ENCODE data around the gene GBE1.
A peak's percentile ranks its signal among the peaks of the same experiment; 100 is the strongest.

Gene GBE1

DNA sequence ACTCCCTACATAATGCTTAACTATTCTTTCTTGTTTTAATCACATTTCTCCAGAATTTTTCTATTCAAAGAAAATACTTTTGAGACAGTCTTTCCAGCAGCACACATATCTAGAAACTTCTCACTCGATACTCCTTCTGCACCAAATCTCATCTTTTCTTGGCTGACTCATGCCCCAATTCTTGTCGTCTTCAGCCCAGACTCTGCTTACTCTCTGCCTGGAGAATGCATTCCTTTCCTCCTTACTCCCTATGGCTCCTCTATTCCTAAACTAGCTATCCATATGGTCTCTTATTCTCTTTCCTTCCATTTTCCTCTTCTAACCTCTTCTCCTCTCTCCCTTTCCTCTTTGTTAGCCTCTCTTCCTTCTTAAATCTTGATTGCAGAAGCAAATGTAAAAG lies 158.7 kb downstream of the GBE1 start:
- TF ChIP-seq, protein P1, sequence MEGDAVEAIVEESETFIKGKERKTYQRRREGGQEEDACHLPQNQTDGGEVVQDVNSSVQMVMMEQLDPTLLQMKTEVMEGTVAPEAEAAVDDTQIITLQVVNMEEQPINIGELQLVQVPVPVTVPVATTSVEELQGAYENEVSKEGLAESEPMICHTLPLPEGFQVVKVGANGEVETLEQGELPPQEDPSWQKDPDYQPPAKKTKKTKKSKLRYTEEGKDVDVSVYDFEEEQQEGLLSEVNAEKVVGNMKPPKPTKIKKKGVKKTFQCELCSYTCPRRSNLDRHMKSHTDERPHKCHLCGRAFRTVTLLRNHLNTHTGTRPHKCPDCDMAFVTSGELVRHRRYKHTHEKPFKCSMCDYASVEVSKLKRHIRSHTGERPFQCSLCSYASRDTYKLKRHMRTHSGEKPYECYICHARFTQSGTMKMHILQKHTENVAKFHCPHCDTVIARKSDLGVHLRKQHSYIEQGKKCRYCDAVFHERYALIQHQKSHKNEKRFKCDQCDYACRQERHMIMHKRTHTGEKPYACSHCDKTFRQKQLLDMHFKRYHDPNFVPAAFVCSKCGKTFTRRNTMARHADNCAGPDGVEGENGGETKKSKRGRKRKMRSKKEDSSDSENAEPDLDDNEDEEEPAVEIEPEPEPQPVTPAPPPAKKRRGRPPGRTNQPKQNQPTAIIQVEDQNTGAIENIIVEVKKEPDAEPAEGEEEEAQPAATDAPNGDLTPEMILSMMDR (IDR thresholded peaks at IDR 0.05; ENCODE audit: low read depth, low read length, missing control alignments) = no peak
- no peak for DNase-seq (ENCODE audit: low read depth)
- H3K4me3 ChIP-seq (ENCODE audit: low read depth, low read length) = no peak overlapping the region

- no peak for DNase-seq (ENCODE audit: low read depth)
- TF ChIP-seq, protein P1 (IDR thresholded peaks at IDR 0.05; ENCODE audit: low read depth, low read length, missing control alignments) = no peak
- no peak overlapping the region for H3K4me3 ChIP-seq (ENCODE audit: low read depth, low read length)
These were observed 159.6 kb downstream of the GBE1 start for GRCh38 chr3:81601707-81602305.

GRCh38 chr3:81592101-81592500 lies 169.3 kb downstream of the GBE1 start:
- H3K4me3 ChIP-seq (ENCODE audit: low read depth, low read length) = no peak overlapping the region
- DNase-seq (ENCODE audit: low read depth) = no peak
- TF ChIP-seq, protein P1 (IDR thresholded peaks at IDR 0.05; ENCODE audit: low read depth, low read length, missing control alignments) = no peak

DNA sequence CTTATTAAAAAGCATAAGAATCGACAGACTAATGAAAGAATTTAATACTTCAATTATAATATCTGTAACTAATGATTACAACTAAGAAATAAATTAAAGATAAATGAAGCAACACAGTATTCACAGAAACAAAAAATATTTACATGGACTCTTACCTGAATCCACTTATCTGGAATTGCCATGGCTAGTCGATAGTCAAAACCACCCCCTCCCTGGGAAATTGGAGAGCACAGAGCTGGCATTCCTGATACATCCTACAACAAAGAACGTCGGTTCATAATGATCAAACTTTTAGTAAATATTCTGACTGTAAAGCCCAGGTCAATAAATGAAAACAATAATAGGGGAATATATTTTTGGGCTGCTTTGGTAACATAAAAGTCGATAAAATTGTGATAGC lies 175.5 kb downstream of the GBE1 start:
- DNase-seq (ENCODE audit: low read depth) = no peak
- no peak overlapping the region for H3K4me3 ChIP-seq (ENCODE audit: low read depth, low read length)
- TF ChIP-seq, protein P1 (IDR thresholded peaks at IDR 0.05; ENCODE audit: low read depth, low read length, missing control alignments) = no peak

- H3K4me3 ChIP-seq (ENCODE audit: low read depth, low read length) = no peak overlapping the region
- DNase-seq (ENCODE audit: low read depth) = no peak
- TF ChIP-seq, protein P1 (IDR thresholded peaks at IDR 0.05; ENCODE audit: low read depth, low read length, missing control alignments) = no peak
These were observed 176.4 kb downstream of the GBE1 start for GRCh38 chr3:81585056-81585455.

DNA sequence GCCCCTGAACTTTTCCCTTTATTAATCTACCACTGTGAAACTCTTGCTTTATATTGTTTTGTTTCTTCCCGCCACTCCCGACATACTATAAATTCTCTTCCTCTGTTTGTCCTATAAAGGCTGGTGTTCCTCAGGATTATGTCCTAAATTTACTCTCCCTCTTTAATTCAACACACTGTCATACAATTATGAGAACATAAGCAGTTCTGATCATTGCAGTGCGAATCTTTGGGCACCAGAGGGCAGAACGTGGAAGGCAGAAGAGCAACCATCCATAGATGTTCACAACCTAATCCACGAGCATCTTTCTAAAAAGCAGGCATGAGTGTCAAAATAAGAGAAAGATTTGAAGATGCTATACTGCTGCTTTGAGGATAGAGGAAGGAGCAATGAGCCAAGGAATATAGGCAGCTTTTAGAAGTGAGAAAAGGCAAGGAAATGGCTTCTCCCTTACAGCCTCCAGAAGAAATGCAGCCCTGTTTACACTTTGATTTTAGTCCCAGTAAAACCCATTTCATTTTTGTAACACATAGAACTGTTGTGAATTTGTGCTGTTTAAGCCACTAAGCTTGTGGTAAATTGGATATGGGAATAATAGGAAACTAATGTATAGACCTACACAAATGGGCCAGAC lies 179.4 kb downstream of the GBE1 start:
- no peak for DNase-seq (ENCODE audit: low read depth)
- H3K4me3 ChIP-seq (ENCODE audit: low read depth, low read length) = no peak overlapping the region
- TF ChIP-seq, protein P1 (IDR thresholded peaks at IDR 0.05; ENCODE audit: low read depth, low read length, missing control alignments) = peak; percentile 74

DNA sequence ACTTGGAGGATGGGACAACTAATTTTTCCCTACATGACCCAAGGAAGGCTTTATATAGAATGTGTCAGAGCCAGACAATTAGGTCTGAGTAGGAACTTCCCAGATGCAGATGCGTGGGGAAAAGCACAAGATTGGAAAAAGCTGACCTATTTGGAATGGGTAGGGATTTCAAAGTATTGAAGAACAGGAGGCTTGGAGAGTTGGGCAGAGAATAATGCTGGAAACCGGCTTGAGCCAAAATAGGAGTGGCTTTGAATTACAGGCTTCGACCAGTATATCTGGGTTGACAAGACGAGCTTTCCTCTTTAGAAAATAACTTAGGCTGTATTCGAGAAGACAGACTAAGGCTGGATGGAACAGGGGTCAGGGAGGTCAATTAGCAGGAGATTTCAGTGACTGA lies 181.1 kb downstream of the GBE1 start:
- no peak for DNase-seq (ENCODE audit: low read depth)
- H3K4me3 ChIP-seq (ENCODE audit: low read depth, low read length) = no peak overlapping the region
- TF ChIP-seq, protein P1 (IDR thresholded peaks at IDR 0.05; ENCODE audit: low read depth, low read length, missing control alignments) = no peak

Data from GM12864 (cell line).